HL-60/S4 treated with retinoic acid at 250 ng/mL for 4 days and 3 days (cell line): ENCODE measurements around the gene CCM2.
"Not testable (repeated sequence)": the region's sequence is repeated elsewhere in the genome, so short reads cannot be mapped to it uniquely, and the experiment has no call there.

Experiments
- in situ Hi-C: fragments of 300-500 bp; cut with MboI; formaldehyde crosslinking; loops from 2 replicates; pipeline ENCODE4 v1.7.0; 2022; ENCODE audit warnings: low sequenced_read_pairs

The CCM2 gene

GRCh38 chr7:44980393-44981034 is 19.5 kb upstream of the CCM2 start:
- in situ Hi-C loops = no loop called here

GRCh38 chr7:44981035-44981706 is 18.8 kb upstream of the CCM2 start:
- in situ Hi-C loops = no loop called here

GRCh38 chr7:44982535-44982923 is 17.5 kb upstream of the CCM2 start:
- in situ Hi-C loops = no loop called here

- in situ Hi-C loops = no loop called here
Measured at GRCh38 chr7:44982970-44983369, 17.0 kb upstream of the CCM2 start.

GRCh38 chr7:44983742-44984477 is 16.1 kb upstream of the CCM2 start:
- in situ Hi-C loops = no loop called here

GRCh38 chr7:44984478-44984758 is 15.6 kb upstream of the CCM2 start:
- in situ Hi-C loops = no loop called here

GRCh38 chr7:44985033-44985695 is 14.8 kb upstream of the CCM2 start:
- in situ Hi-C loops = no loop called here

GRCh38 chr7:44985900-44986217 is 14.1 kb upstream of the CCM2 start:
- in situ Hi-C loops = no loop called here

- in situ Hi-C loops = no loop called here
Measured at GRCh38 chr7:44986218-44987053, 13.6 kb upstream of the CCM2 start.

- in situ Hi-C loops = no loop called here
Measured at GRCh38 chr7:44987457-44987856, 12.5 kb upstream of the CCM2 start.

- in situ Hi-C loops = no loop called here
Measured at GRCh38 chr7:44987996-44988395, 12.0 kb upstream of the CCM2 start.

- in situ Hi-C loops = no loop called here
Measured at GRCh38 chr7:44988701-44989100, 11.3 kb upstream of the CCM2 start.

GRCh38 chr7:44989132-44989531 is 10.9 kb upstream of the CCM2 start:
- in situ Hi-C loops = no loop called here

- in situ Hi-C loops = no loop called here
Measured at GRCh38 chr7:44990109-44991023, 9.6 kb upstream of the CCM2 start.

GRCh38 chr7:44992004-44992795 is 7.8 kb upstream of the CCM2 start:
- in situ Hi-C loops = not testable (repeated sequence)

- in situ Hi-C loops = no loop called here
Measured at GRCh38 chr7:44994877-44995554, 5.0 kb upstream of the CCM2 start.

GRCh38 chr7:44995555-44996493 is 4.2 kb upstream of the CCM2 start:
- in situ Hi-C loops = no loop called here
